Sigmoid colon (tissue), 7 donors: ENCODE results near the gene TOX3. TPM values are rescaled to one million over a fixed set of nuclear protein-coding genes. Genes with fewer than 3 reads are reported as not detected.

Experiments
- DNase-seq: peaks from one replicate; pipeline ENCODE4 v3.0.0-alpha.2; 2019
- H3K27ac ChIP-seq, 4 donors: fragments of 200-600 bp; sonication (generic); one replicate each; pipeline ENCODE4 v1.5.1; 2016 to 2019; ENCODE audit warnings: mild to moderate bottlenecking in 1 of 4
- H3K27me3 ChIP-seq, 3 donors: fragments of 200-600 bp; sonication (generic); one replicate each; pipeline ENCODE4 v1.5.1; 2019; ENCODE audit warnings: mild to moderate bottlenecking in 1 of 3
- H3K36me3 ChIP-seq, 4 donors: fragments of 200-600 bp; sonication (generic); one replicate each; pipeline ENCODE4 v1.5.1; 2016 to 2019
- H3K4me1 ChIP-seq, 4 donors: fragments of 200-600 bp; sonication (generic); one replicate each; pipeline ENCODE4 v1.5.1; 2017 to 2019
- H3K4me3 ChIP-seq, 4 donors: fragments of 200-600 bp; sonication (generic); one replicate each; pipeline ENCODE4 v1.5.1; 2017 to 2019; ENCODE audit warnings: mild to moderate bottlenecking in 2 of 4, moderate library complexity in 1 of 4
- H3K9me3 ChIP-seq, 4 donors: fragments of 200-600 bp in 3 of 4; sonication (generic) in 3 of 4; one replicate each; pipeline versions ENCODE4 v1.5.1 to v1.6.1; 2013 to 2019
- EP300 ChIP-seq, 4 donors: sonication (generic); formaldehyde crosslinking; IDR thresholded peaks; one replicate each; pipeline ENCODE4 v1.6.1; 2017; ENCODE audit warnings: antibody characterized with exemption in 4 of 4
- POLR2A ChIP-seq, 2 donors: fragments of 450-650 bp; IDR thresholded peaks; one replicate each; pipeline ENCODE4 v1.6.1; 2016; ENCODE audit warnings: antibody characterized with exemption in 2 of 2, mild to moderate bottlenecking in 2 of 2, moderate library complexity in 2 of 2
- POLR2AphosphoS5 ChIP-seq, 4 donors: sonication (generic); formaldehyde crosslinking; IDR thresholded peaks; one replicate each; pipeline ENCODE4 v1.6.1; 2017; ENCODE audit warnings: antibody characterized with exemption in 4 of 4
- WGBS, 2 donors: extraction: QIAGEN DNeasy Blood & Tissue Kit; methylation state at CpG; one replicate each; pipeline ENCODE4 v1.1.7; 2013; 5-methylcytosine and 5-hydroxymethylcytosine counted together
- intact Hi-C: fragments of 100-400 bp; cut with DNase I; formaldehyde crosslinking; loops from one replicate; pipeline ENCODE4 v1.15.1; 2023
- polyA plus RNA-seq, 3 donors: library from polyadenylated mRNA; stranded (reverse); fragments of 200-250 nt; gene quantifications; one replicate each; pipeline ENCODE4 v1.2.3, GENCODE V29; 2013
- total RNA-seq, 4 donors: library from RNA; depleted of rRNA; stranded (reverse); fragments of >200 nt; gene quantifications; one replicate each; pipeline ENCODE4 v1.1.0, GENCODE V29; 2016
- TF ChIP-seq, protein P1 (sequence below), 4 experiments: fragments of 450-650 bp in 3 of 4; fragments of 200-600 bp in 1 of 4; IDR thresholded peaks; one replicate each; pipeline ENCODE4 v1.5.1; 2016 to 2019; ENCODE audit warnings: antibody characterized with exemption in 4 of 4, mild to moderate bottlenecking in 3 of 4, moderate library complexity in 2 of 4
- donor health status: healthy with polysubstance abuse.
- donor health status: Bipolar disorder and iron deficiency.
- donor health status: healthy.

Gene TOX3
- total and polyA plus RNA-seq, 7 donors = 0.28 to 18.0 (median 7.1) TPM; not detected in 1

DNA sequence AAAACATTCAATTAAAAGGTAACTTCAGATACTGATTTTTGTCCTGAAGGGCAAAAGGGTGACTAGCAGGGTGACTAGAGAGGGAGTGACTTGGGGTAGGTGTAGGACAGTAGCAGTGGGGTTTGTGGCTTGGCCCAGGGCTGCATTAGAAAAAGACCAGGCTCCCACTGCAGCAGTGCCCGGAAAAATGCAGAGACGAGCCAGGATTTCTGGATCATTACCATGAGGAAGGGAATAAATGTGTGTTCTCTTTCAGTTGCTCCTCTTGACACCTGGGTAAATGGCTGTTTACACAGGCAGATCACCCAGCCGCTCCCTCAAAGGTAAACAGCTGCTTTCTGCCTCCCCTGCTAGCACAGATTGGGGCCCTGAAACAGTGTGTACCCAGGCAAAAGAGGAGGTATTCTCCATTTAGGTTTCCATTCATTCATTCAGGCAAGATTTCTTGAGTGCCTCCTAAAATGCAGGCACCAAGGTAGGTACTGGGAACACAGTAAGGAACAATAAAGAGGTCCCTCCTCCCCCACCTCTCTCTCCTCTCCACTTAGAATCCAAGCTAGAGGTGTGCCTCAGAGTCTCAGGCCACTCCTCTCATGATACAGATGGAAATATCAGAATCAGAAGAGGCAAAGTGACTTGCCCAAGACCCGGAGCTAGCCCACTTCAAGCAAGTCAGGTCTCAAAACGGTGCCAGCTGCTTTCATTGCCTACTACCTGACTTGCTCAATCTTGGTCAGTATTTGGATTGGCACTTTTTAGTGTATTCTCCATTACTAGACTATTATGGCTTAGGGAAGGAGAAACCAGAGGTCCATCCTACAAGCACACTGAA is 15.2 kb upstream of the TOX3 start:
- DNase-seq = no peak
- Histone ChIP-seq H3K4me3 (no peak overlapping the region), H3K27me3 (no peaks in the 10 kb centered on the region), H3K9me3 (no peaks in the 10 kb centered on the region), H3K4me1 (no peaks in the 10 kb centered on the region), H3K36me3 (no peaks in the 10 kb centered on the region), H3K27ac (no peak overlapping the region)
- TF ChIP-seq POLR2A (IDR thresholded peaks at IDR 0.05) = no peak
- no peak for TF ChIP-seq POLR2AphosphoS5 (IDR thresholded peaks at IDR 0.05)
- no peak for TF ChIP-seq EP300 (IDR thresholded peaks at IDR 0.05)
- TF ChIP-seq, protein P1, sequence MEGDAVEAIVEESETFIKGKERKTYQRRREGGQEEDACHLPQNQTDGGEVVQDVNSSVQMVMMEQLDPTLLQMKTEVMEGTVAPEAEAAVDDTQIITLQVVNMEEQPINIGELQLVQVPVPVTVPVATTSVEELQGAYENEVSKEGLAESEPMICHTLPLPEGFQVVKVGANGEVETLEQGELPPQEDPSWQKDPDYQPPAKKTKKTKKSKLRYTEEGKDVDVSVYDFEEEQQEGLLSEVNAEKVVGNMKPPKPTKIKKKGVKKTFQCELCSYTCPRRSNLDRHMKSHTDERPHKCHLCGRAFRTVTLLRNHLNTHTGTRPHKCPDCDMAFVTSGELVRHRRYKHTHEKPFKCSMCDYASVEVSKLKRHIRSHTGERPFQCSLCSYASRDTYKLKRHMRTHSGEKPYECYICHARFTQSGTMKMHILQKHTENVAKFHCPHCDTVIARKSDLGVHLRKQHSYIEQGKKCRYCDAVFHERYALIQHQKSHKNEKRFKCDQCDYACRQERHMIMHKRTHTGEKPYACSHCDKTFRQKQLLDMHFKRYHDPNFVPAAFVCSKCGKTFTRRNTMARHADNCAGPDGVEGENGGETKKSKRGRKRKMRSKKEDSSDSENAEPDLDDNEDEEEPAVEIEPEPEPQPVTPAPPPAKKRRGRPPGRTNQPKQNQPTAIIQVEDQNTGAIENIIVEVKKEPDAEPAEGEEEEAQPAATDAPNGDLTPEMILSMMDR (IDR thresholded peaks at IDR 0.05) = no peak
- 13 to 44% methylated on average over 5 of the region's 5 CpGs for WGBS, 2 donors
- intact Hi-C loops = no loop called here

DNA sequence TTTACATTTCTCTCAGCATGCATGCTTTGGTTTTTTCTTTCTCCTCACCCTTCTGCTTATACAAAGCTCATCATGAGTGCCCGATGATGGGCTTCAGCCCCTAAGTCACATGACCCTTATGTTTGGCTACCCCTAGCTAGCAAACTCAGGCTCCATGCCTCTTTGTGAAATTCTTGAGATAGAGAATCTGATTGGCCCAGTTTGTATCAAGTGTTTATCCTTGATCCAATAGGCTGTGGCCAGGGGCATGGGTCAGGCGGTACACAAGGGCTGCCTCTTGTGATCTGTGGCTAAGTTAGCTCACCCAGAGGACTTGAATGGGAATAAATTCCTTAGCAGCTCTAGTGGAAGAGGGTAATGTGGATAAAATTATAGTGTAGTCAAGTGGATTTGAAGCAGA is 11.5 kb upstream of the TOX3 start:
- no peak for TF ChIP-seq POLR2A (IDR thresholded peaks at IDR 0.05)
- no peak for TF ChIP-seq EP300 (IDR thresholded peaks at IDR 0.05)
- no peak for TF ChIP-seq POLR2AphosphoS5 (IDR thresholded peaks at IDR 0.05)
- TF ChIP-seq, protein P1 (IDR thresholded peaks at IDR 0.05) = no peak
- Histone ChIP-seq H3K27ac (no peak overlapping the region), H3K9me3 (peaks cover 0 to 3% (median 0%) of the 10 kb centered on the region in 4 donors), H3K4me3 (no peak overlapping the region), H3K27me3 (peaks cover 0 to 6% (median 0%) of the 10 kb centered on the region in 3 donors), H3K4me1 (no peaks in the 10 kb centered on the region), H3K36me3 (no peaks in the 10 kb centered on the region)
- intact Hi-C loops = no loop called here
- DNase-seq = no peak
- 92 to 94% methylated on average over 2 of the region's 2 CpGs for WGBS, 2 donors

DNA sequence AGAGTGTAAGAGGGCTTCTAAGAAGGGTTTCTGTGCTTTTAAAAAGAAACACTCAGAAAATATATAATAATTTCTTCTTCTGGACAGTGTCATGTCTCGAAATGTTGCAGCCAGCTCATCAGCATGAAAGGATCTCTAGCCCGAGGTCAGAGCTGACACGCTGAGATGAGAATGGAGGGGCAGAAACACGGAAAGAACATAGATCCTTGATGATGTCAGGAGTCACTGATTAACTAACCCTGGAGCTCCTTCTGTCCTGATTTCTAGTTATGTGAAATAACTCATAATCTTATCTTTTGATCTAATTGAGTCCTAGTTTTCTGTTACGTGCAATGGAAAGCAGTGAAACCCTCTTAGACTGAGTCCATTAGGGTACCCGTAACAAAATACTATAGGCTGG is 10.3 kb upstream of the TOX3 start:
- WGBS, 2 donors = 17 to 70% methylated on average over 6 of the region's 6 CpGs
- H3K27ac ChIP-seq = no peak overlapping the region
- no peaks in the 10 kb centered on the region for H3K4me1 ChIP-seq
- no peaks in the 10 kb centered on the region for H3K36me3 ChIP-seq
- H3K4me3 ChIP-seq = no peak overlapping the region
- peaks cover 0 to 3% (median 0%) of the 10 kb centered on the region in 4 donors for H3K9me3 ChIP-seq
- intact Hi-C loops = no loop called here
- no peak for DNase-seq
- peaks cover 0 to 6% (median 0%) of the 10 kb centered on the region in 3 donors for H3K27me3 ChIP-seq
- TF ChIP-seq, protein P1 (IDR thresholded peaks at IDR 0.05) = no peak
- TF ChIP-seq EP300 (IDR thresholded peaks at IDR 0.05) (no peak), POLR2A (IDR thresholded peaks at IDR 0.05) (no peak), POLR2AphosphoS5 (IDR thresholded peaks at IDR 0.05) (no peak)

GRCh38 chr16:52556083-52556482 is 9.1 kb upstream of the TOX3 start:
- WGBS, 2 donors = 93 to 94% methylated on average over 1 of the region's 1 CpG
- H3K4me3 ChIP-seq = no peak overlapping the region
- H3K27me3 ChIP-seq = peaks cover 0 to 6% (median 0%) of the 10 kb centered on the region in 3 donors
- intact Hi-C loops = no loop called here
- no peak for DNase-seq
- TF ChIP-seq POLR2AphosphoS5 (IDR thresholded peaks at IDR 0.05) = no peak
- TF ChIP-seq, protein P1 (IDR thresholded peaks at IDR 0.05) = no peak
- TF ChIP-seq POLR2A (IDR thresholded peaks at IDR 0.05) = no peak
- TF ChIP-seq EP300 (IDR thresholded peaks at IDR 0.05) = no peak
- H3K9me3 ChIP-seq = peaks cover 0 to 3% (median 0%) of the 10 kb centered on the region in 4 donors
- H3K4me1 ChIP-seq = no peaks in the 10 kb centered on the region
- H3K36me3 ChIP-seq = no peaks in the 10 kb centered on the region
- no peak overlapping the region for H3K27ac ChIP-seq
